Stimulated activated naive CD8-positive, alpha-beta T cell treated with anti-CD3 and anti-CD28 coated beads, Interleukin-15, amount 100 ng/mL, for 72 hours (primary cell): ENCODE results near the gene BPHL.
A peak's percentile ranks its signal among the peaks of the same experiment; 100 is the strongest.
"Not testable (repeated sequence)": the region's sequence is repeated elsewhere in the genome, so short reads cannot be mapped to it uniquely, and the experiment has no call there.

Experiments used
- ATAC-seq: fragments of 150-1000 bp; cut with Tn5 transposase; 2 replicates; pipeline ENCODE4 v1.10.0; 2021; ENCODE audit warnings: mild to moderate bottlenecking, moderate library complexity
- DNase-seq, 2 donors: peaks; one replicate each; pipeline ENCODE4 v3.0.0; 2021 to 2022
- H3K27ac Mint-ChIP-seq, 2 donors: one replicate each; pipeline ENCODE4 v1.8.0; 2022; ENCODE audit warnings: mild to moderate bottlenecking in 2 of 2, mixed read lengths in 2 of 2, moderate library complexity in 2 of 2
- H3K27me3 Mint-ChIP-seq: one replicate; pipeline ENCODE4 v1.8.0; 2022; ENCODE audit warnings: mixed read lengths
- H3K4me1 Mint-ChIP-seq: one replicate; pipeline ENCODE4 v1.8.0; 2022; ENCODE audit warnings: mild to moderate bottlenecking, mixed read lengths
- H3K4me3 Mint-ChIP-seq, 2 donors: one replicate each; pipeline ENCODE4 v1.8.0; 2022; ENCODE audit warnings: mild to moderate bottlenecking in 2 of 2, mixed read lengths in 2 of 2, moderate library complexity in 1 of 2
- H3K9me3 Mint-ChIP-seq, 2 donors: one replicate each; pipeline ENCODE4 v1.8.0; 2022; ENCODE audit warnings: mixed read lengths in 2 of 2

The BPHL gene

GRCh38 chr6:3118353-3119039 is at the start of gene BPHL:
Gene BPHL, plus strand, starts transcription at chr6:3118711. Its CDS starts 30 bp downstream, at chr6:3118741.
- H3K4me1 Mint-ChIP-seq: peaks cover 28% of the 10 kb centered on the region
- peak within 1 kb of the TSS; percentile 84 to 92 for H3K4me3 Mint-ChIP-seq
- no peaks in the 10 kb centered on the region for H3K9me3 Mint-ChIP-seq
- no peaks in the 10 kb centered on the region for H3K27me3 Mint-ChIP-seq
- ATAC-seq: peak; percentile 93
- peak; percentile 99 to 100 for DNase-seq
- H3K27ac Mint-ChIP-seq: peak within 1 kb of the TSS; percentile 76 to 96

DNA sequence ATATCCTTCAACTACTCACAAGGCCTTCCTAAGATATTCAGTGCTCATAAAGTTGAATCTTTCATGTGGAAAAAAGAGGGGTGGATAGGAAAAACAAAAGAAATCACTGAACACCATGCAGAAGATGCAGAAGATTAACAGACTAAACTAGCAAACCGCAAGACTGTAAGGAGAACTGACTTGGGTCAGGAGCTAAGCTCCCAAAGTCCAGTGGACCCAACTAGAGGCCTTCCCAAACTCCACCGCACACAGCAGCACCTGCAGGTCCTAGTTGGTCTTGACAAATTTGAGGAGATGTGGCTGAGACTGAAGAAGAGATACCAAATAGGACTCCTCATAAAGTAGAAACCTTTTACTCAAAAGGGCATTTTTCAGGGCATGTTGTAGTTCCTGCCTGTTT is 46.9 kb upstream of the BPHL start:
- peaks cover 80% of the 10 kb centered on the region for H3K4me1 Mint-ChIP-seq
- H3K27me3 Mint-ChIP-seq: no peaks in the 10 kb centered on the region
- H3K4me3 Mint-ChIP-seq: no peak overlapping the region
- no peak for ATAC-seq
- H3K27ac Mint-ChIP-seq: no peak overlapping the region
- H3K9me3 Mint-ChIP-seq: no peaks in the 10 kb centered on the region
- no peak for DNase-seq

DNA sequence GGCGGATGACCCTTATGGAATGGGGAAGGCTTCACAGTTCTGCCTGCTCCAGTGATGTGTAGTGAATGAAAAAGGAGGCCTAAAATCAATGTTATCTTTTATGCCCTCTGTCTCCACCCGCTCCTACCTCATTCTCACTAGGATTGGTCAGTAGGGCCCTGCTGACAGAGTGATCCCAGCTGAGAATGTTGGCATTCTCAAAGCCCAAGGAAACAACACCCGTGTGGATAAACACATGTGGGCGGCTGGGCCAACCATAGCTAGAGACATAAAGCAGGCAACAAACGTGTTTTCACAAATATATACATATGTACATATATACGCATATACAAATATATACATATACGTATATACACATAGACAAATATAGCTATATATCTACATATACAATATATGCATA is 45.7 kb upstream of the BPHL start:
- ATAC-seq (no peak), DNase-seq (no peak)
- Mint-ChIP-seq H3K9me3 (no peaks in the 10 kb centered on the region), H3K4me1 (peaks cover 78% of the 10 kb centered on the region), H3K4me3 (no peak overlapping the region), H3K27ac (no peak overlapping the region), H3K27me3 (no peaks in the 10 kb centered on the region)

DNA sequence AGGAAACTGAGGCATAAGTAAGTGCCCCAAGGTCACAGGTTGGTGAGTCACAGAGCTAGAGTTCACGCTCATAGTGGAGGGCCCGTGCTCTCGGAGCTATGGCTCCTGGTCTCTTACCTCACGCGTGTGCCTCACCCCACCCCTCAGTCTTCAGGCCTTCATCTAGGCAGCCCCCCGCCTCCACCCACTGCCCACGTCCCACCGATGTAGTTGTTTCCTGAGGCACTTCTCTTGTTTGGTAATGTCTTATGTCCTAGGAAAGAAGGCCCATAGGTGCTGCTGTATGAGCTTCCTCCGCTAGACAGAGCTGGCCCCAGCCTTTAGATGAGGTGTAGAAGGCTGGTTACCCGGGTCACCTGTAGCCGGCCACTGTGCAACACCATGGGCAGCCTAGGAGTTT is 45.1 kb upstream of the BPHL start:
- H3K27ac Mint-ChIP-seq: no peak overlapping the region

GRCh38 chr6:3075772-3076113 is 42.8 kb upstream of the BPHL start:
- Mint-ChIP-seq H3K4me3 (peak overlapping the region; percentile 57 to 74), H3K27me3 (no peaks in the 10 kb centered on the region), H3K9me3 (no peaks in the 10 kb centered on the region), H3K4me1 (peaks cover 57% of the 10 kb centered on the region), H3K27ac (peak overlapping the region; percentile 97)
- no peak for ATAC-seq
- no peak for DNase-seq

More for the DNA sequence above, 45.1 kb upstream of the BPHL start:
- Mint-ChIP-seq H3K9me3 (no peaks in the 10 kb centered on the region), H3K27me3 (no peaks in the 10 kb centered on the region), H3K4me1 (peaks cover 73% of the 10 kb centered on the region), H3K4me3 (no peak overlapping the region)
- no peak for DNase-seq
- ATAC-seq: no peak

DNA sequence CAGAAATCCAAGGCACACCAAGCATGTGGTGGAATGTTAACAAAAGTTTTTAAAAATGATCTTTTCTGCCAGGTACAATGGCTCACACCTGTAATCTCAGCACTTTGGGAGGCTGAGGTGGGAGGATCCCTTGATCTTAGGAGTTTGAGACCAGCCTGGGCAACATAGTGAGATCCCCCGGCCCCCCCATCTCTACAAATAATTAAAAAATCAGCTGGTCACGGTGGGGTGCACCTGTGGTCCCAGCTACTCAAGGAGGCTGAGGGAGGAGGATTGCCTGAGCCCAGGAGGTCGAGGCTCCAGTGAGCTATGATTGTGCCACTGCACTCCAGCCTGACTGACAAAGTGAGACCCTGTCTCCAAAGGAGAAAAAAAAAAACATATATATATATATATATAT is 42.2 kb upstream of the BPHL start:
- peaks cover 52% of the 10 kb centered on the region for H3K4me1 Mint-ChIP-seq
- no peak overlapping the region for H3K27ac Mint-ChIP-seq
- no peaks in the 10 kb centered on the region for H3K27me3 Mint-ChIP-seq
- H3K4me3 Mint-ChIP-seq: no peak overlapping the region
- no peak for ATAC-seq
- H3K9me3 Mint-ChIP-seq: no peaks in the 10 kb centered on the region
- no peak for DNase-seq

- Mint-ChIP-seq H3K4me3 (peak overlapping the region in 1 of 2 donors; percentile 10), H3K4me1 (peaks cover 45% of the 10 kb centered on the region), H3K27me3 (no peaks in the 10 kb centered on the region), H3K27ac (no peak overlapping the region), H3K9me3 (no peaks in the 10 kb centered on the region)
- ATAC-seq (no peak), DNase-seq (no peak)
Measured at GRCh38 chr6:3077430-3077829, 41.1 kb upstream of the BPHL start.

- H3K27ac Mint-ChIP-seq, H3K4me3 Mint-ChIP-seq: not testable (repeated sequence)
Measured at GRCh38 chr6:3078952-3079351, 39.6 kb upstream of the BPHL start.

DNA sequence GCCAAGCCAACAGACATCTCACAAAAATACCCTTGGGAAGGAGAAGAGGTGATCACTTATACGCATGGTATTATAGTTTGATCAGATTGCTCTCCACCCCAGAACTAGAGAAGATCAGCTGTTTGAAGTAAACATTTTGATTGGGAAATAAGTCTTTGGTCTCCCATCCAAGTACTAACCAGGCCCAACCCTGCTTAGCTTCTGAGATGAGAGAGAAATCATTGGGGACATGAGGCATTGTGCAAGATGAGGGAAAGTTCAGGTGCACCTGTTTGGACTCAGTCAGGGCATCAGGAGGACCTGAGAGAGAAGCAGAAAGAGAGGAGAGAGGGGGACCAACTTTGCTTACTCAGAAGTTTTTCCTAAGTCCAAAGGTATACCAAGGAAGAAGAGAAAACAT is 38.8 kb upstream of the BPHL start:
- ATAC-seq (no peak), DNase-seq (no peak)
- Mint-ChIP-seq H3K27ac (no peak overlapping the region), H3K27me3 (no peaks in the 10 kb centered on the region), H3K9me3 (no peaks in the 10 kb centered on the region), H3K4me1 (peaks cover 29% of the 10 kb centered on the region), H3K4me3 (no peak overlapping the region)

More at GRCh38 chr6:3078952-3079351, 39.6 kb upstream of the BPHL start:
- not testable (repeated sequence) for ATAC-seq, H3K9me3 Mint-ChIP-seq, DNase-seq, H3K27me3 Mint-ChIP-seq
- H3K4me1 Mint-ChIP-seq: peaks cover 34% of the 10 kb centered on the region

GRCh38 chr6:3081960-3082359 is 36.6 kb upstream of the BPHL start:
- DNase-seq (no peak), ATAC-seq (no peak)
- Mint-ChIP-seq H3K9me3 (no peaks in the 10 kb centered on the region), H3K4me1 (peaks cover 6% of the 10 kb centered on the region), H3K27ac (peak overlapping the region in 1 of 2 donors; percentile 50), H3K27me3 (no peaks in the 10 kb centered on the region), H3K4me3 (no peak overlapping the region)

DNA sequence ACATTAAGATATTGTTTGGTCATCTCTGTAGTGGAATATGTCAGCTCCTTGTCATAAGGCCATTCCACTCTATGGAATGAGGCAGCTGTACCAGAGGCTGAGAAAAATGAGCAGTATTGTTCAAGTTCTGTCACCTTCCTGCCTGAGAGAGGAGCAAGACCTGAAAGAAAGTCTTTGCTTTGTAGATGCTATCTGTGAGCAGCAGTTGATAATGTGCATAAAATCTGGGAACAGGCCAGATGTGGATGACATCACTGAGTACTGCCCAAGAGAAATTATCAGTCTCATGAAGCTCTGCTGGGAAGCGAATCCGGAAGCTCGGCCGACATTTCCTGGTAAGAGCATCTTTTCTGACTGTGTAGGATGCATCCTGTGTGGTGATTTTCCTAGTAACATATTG is 33.4 kb upstream of the BPHL start:
- peaks cover 7% of the 10 kb centered on the region for H3K4me1 Mint-ChIP-seq
- no peaks in the 10 kb centered on the region for H3K9me3 Mint-ChIP-seq
- no peak overlapping the region for H3K4me3 Mint-ChIP-seq
- no peaks in the 10 kb centered on the region for H3K27me3 Mint-ChIP-seq
- DNase-seq (no peak), ATAC-seq (no peak)
- no peak overlapping the region for H3K27ac Mint-ChIP-seq

DNA sequence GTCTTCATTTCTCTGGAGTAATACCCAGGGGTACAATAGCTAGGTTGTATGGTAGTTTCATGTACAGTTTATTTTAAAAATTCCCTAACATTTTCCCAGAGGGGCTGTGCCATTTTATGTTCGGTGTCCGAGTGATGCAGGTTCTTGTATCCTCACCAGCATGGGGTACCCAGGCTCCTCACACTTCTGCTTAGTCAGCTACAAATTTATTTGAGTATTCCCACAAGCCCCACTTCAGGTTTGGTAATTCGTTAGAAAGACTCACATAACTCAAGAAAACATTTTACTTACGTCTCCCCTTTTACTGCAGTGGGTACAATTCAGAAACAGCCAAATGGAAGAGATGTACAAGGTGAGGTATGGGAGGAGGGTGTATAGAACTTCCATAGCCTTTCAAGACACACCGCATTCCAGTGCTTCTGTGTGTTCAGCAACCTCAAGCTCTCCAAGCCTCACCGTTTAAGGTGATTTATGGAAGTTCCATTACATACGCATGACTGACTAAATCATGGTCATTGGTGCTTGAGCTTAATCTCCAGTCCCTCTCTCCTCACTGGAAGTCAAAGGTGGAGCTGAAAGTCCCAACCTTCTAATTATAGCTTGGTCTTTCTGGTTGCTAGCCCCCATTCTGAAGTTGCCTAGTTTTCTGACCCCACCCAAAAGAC is 32.1 kb upstream of the BPHL start:
- peaks cover 0 to 4% of the 10 kb centered on the region in 2 donors for H3K9me3 Mint-ChIP-seq
- H3K4me3 Mint-ChIP-seq: no peak overlapping the region
- H3K27me3 Mint-ChIP-seq: no peaks in the 10 kb centered on the region
- ATAC-seq (no peak), DNase-seq (no peak)
- peaks cover 7% of the 10 kb centered on the region for H3K4me1 Mint-ChIP-seq
- H3K27ac Mint-ChIP-seq: peak overlapping the region in 1 of 2 donors; percentile 27

DNA sequence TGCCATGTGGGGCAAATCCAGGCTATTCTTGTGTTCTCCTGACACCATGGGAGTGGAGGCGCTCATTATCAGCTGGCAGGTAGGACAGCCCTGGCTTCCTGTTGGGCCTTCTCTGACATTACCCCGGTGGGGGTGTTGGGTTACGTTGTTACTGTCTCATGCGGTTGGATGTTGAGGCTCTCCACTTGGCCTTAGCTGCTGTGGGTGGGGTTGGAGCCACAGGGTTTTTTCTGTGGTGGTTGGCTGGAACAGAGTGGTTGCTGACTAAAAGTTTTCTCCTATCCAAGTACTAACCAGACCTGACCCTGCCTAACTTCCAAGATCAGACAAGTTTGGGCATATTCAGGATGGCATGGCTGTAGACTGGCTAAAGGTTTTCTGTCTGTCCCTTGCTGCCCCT is 30.1 kb upstream of the BPHL start:
- Mint-ChIP-seq H3K27me3 (no peaks in the 10 kb centered on the region), H3K9me3 (peaks cover 0 to 4% of the 10 kb centered on the region in 2 donors), H3K4me3 (no peak overlapping the region), H3K4me1 (peaks cover 7% of the 10 kb centered on the region), H3K27ac (peak overlapping the region in 1 of 2 donors; percentile 61)
- ATAC-seq (no peak), DNase-seq (no peak)

GRCh38 chr6:3088968-3089367 is 29.5 kb upstream of the BPHL start:
- ATAC-seq (no peak), DNase-seq (no peak)
- Mint-ChIP-seq H3K27me3 (no peaks in the 10 kb centered on the region), H3K4me1 (peaks cover 7% of the 10 kb centered on the region), H3K4me3 (no peak overlapping the region), H3K27ac (no peak overlapping the region), H3K9me3 (peaks cover 0 to 4% of the 10 kb centered on the region in 2 donors)

DNA sequence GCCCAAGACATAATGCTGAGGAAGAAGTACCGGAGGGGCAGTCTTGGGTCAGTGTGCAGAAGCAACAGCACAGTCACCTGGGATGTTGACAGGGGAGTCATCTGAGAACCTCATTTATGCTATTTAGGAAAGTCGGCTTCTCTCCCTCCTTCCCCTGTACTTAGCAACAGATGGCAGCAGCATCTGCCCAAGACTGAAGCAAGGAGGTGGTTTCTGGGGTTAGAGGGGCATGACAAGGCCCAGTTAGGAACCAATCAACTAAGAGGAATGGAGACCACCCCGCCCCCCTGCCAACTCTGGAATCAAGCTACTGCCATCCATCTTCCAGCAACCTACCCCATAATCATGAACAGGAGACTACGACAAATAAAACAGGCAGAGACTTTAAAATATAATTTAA is 28.5 kb upstream of the BPHL start:
- Mint-ChIP-seq H3K27ac (no peak overlapping the region), H3K27me3 (no peaks in the 10 kb centered on the region), H3K9me3 (peaks cover 0 to 4% of the 10 kb centered on the region in 2 donors), H3K4me3 (no peak overlapping the region), H3K4me1 (peaks cover 7% of the 10 kb centered on the region)
- DNase-seq: no peak
- ATAC-seq: no peak

GRCh38 chr6:3094815-3095214 is 23.7 kb upstream of the BPHL start:
- Mint-ChIP-seq H3K27ac (no peak overlapping the region), H3K4me1 (no peaks in the 10 kb centered on the region), H3K27me3 (no peaks in the 10 kb centered on the region), H3K9me3 (peaks cover 0 to 4% of the 10 kb centered on the region in 2 donors), H3K4me3 (no peak overlapping the region)
- DNase-seq (no peak), ATAC-seq (no peak)
